Stimulated activated CD4-positive, alpha-beta T cell treated with anti-CD3 and anti-CD28 coated beads, Interleukin-4, amount 100 ng/mL, for 4 hours (primary cell): Measurements from ENCODE around the gene AMBRA1.
A peak's percentile ranks its signal among the peaks of the same experiment; 100 is the strongest.
"Not testable (repeated sequence)": the region's sequence is repeated elsewhere in the genome, so short reads cannot be mapped to it uniquely, and the experiment has no call there.

Experiments used
- DNase-seq, 2 experiments: peaks; one replicate each; pipeline ENCODE4 v3.0.0-alpha.2; 2020

AMBRA1 gene

GRCh38 chr11:46529928-46530574 lies 63.8 kb downstream of the AMBRA1 start:
- no peak for DNase-seq

DNA sequence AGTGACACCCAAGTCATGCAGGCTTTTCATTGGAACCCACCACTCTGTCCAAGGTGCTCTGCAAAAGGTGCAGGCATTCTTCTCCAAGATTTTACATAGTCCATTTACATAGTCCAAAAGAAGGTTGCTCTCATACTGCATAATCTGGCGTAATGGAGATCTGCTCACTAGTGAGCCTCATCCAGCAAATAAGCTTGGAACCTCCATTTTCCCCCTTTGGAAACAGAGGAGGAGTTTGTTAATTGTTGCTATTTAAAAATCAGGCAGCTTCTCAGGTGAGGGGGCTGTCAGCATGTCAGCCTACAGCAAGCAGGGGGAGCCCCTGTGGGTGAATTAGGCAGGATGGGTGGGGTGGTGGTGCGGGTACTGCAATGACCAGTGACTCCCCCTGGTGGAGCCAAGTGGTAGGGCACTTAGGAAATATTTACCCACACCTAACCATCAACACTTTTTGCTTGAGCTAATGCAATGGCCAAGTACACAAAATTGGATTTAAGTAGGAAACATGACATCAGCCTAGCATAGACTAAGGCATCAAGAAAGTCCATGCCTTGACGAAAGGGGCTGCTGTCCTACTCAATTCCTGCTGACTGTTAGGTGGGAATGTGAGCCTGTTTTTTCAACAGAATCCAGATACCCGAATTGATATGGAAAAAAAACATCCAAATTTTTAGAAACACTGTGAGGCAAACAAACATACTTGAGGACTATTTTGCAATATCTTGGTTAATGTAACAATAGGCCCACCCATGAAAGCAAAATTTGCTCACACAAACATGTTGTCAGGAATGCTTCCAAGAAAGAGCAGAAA lies 64.5 kb downstream of the AMBRA1 start:
- DNase-seq, result peak; percentile 65 to 66

GRCh38 chr11:46528445-46529094 lies 65.3 kb downstream of the AMBRA1 start:
- peak in 1 of 2 experiments; percentile 4 for DNase-seq

GRCh38 chr11:46527591-46528130 lies 66.2 kb downstream of the AMBRA1 start:
- DNase-seq, result no peak

DNA sequence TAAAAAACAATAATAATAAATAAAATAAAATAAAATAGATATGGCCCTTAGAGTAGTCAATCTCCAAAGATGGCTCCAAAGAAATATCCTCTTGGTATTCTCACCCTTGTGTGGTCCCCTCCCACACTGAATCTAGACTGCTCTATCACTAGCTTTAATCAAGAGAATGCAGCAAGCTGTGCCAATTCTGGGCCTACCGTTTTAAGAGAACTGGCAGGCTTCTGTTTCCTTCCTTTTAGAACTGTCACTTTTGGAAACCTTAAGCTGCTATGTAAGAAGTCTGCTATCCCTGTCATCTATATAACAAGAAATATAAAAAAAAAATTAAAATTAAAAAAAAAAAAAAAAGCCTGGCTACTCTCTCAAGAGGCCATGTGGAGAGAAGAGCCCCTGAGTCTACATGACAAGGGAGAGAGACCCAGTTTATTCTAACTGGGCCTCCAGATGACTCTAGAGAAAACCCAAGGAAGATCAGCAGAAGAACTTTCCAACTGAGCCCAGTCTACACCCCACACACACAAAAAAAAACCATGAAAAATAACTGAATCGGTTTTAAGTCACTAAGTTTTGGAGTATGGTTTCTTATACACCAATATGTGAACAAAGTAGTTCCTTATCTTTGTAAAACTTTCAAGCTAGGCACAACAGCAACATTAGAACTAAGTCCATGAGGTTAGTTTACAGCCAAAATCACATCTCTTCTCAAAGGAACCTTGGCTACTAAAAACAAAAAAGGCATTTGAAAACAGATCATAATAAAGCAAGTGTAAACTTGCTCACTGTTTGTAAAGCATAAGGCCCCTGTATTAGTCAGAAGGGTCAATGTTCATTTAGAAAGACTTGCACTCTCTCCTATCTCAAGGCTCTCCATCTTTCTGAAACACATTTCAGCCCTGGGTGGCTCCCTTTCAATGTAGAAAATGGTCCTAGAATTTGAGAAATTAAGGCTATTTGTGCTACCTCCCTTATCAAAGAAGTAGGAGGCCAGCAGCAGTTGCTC lies 67.3 kb downstream of the AMBRA1 start:
- DNase-seq, result no peak

GRCh38 chr11:46524201-46524770 lies 69.5 kb downstream of the AMBRA1 start:
- DNase-seq, result no peak

DNA sequence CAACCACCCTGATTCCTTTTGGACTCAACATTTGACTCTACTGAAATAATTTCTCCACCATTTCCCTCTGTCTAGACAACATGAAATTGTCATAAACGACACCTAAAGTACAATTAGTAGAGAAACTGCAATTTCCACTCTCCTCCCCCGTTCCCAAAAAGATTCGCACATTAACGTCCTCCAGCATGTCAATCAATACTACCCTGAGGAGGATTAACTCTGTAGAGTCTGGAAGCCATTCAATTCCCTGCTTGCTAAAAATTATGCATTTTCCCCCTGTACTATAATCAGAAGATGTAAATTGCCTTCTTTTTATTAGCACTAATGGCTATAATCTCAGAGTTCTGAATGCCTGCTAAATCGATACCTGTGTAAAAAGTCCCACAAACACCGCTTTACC lies 70.5 kb downstream of the AMBRA1 start:
- DNase-seq, result no peak

DNA sequence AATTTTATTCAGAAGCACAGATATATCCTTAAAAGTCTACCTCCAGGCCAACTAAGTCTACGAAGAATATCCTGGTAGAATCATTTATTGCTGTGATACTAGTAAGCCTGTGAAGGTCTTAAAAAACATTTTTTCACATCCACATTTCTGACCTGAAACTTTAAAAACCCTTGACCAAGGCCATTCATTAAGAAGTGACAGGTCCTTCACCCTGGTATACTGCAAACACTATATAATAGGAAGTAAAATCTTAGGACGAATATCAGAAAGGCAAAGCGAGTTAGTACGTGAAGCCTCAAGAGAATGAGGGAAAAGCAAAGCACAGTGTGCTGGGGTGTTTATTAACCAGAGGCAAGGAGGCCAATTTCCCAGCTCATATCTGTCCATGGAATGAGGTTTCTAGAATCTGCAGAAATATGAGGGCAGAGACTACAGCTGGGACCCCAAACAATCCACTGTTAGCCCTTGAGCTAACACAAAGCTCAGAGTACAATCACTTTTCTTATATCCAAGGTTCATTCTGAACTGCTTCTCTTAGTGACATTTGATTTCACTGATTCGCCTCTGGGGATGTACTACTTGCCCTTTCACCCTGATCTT lies 71.0 kb downstream of the AMBRA1 start:
- DNase-seq, result no peak

DNA sequence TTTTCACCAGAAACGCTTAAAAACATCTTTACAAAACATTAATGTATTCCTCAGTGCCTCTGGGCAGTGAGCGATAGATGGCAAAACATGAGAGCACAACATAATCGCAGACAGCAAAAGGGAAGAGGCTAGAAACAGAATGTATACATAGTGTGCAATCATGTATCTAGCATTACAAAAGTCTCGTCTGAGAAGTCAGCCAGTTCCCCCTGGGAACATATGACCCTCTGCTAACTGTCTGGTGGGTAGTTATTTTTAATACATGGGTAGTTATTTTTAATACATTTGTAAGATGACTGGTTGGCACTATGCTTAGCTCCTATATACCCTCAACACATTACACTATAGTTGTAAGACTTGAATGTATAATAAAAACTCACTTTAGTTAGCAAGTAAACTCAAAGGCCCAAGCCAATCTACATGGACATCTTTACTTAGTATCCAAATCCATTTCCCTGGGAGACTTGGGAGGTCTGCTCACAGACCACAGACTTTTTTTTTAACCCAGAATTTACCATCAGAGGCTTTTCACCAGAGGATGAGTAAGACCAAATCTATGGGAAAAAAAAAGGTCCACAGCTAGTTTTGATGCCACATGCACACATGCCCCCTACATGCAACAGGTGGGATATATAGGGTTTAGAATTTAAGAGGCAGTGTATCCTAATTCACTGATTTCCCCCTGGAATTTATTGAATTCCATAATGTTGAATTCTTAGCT lies 71.7 kb downstream of the AMBRA1 start:
- DNase-seq, result no peak

DNA sequence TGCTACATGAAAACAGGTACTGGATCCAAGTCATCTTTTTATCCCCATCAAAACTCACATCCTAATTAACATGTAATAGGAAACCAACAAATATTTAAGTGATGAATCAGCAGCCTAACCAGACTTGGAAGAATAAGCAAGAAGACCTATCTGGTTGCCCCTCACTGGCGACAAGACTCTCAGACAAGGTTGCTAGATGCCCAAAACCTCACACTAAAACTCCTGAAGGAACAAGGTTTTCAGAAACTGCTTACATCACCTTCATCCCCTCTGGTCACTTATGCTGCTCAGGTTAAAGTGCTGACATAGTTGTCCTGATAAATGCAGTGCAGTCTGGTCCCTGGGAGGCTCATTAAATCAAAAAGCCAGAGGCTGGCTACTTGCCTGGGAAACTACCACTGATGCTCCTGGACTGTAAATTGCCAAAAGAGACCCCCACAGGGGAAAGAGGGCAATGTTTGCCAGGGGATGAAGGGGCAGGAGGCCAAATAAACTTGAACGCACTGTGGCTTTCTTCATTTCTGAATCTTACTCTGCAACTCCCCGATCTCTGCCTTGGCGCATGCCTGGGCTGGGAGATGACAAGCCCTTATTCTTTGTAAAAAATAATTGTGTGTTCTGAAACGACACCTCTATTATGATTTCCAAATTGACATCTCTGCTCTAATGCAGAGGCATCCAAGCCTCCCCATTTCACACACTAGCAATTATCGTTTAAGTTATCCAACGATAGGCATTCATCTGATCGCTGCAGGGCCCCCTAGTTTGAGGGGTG lies 72.7 kb downstream of the AMBRA1 start:
- no peak for DNase-seq

- DNase-seq, result no peak
Measured at GRCh38 chr11:46519351-46519750, 74.5 kb downstream of the AMBRA1 start.

DNA sequence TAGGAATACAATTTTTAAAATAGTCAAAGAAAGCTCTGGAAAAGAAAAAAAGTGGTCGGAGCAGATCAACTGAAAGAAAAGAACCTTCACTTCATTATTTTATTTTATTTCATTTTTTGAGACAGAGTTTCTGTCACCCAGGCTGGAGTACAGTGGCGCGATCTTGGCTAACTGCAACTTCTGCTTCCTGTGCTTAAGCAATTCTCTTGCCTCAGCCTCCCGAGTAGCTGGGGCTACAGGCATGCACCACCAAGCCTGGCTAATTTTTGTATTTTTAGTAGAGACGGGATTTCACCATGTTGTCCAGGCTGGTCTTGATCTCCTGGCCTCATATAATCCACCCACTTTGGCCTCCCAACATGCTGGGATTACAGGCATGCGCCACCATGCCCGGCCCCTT lies 74.9 kb downstream of the AMBRA1 start:
- DNase-seq, result not testable (repeated sequence)

GRCh38 chr11:46514370-46514769 lies 79.5 kb downstream of the AMBRA1 start:
- no peak for DNase-seq

- DNase-seq, result no peak
Measured at GRCh38 chr11:46513934-46514342, 79.9 kb downstream of the AMBRA1 start.

GRCh38 chr11:46512261-46512881 lies 81.5 kb downstream of the AMBRA1 start:
- DNase-seq, result no peak

DNA sequence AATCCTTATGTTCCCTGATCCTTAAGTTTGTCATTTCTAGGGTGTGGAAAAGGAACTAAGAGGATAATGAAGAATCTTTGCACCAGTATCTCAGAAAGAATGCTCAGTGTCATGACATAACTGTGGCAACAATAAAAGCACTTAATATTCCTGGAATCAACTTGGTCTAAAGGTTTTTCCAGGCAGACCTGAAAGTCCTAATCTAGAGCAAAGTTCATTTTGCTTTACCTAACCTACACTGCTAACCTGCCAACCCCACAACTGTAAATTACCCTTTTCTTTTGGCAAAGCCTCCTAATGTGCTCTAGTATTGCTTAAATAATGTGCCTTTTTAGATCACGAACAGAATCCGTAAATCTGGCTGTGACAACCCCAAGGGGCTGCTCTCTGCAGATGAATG lies 82.5 kb downstream of the AMBRA1 start:
- DNase-seq, result no peak

GRCh38 chr11:46508360-46508759 lies 85.5 kb downstream of the AMBRA1 start:
- no peak for DNase-seq

DNA sequence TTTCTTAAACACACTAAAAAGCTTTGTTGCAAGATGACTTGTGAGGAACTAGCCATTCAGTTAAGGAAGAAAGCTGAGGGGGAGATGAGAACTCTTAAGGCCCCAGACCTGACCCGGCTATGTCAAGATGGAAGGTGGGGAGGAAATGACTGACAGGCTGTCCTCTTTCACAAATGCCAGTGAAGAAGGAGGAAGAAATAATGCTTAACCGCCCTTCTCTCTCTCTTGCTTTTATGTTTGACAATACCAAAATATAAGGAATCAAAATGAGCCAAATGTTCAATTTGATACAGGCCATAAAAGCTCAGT lies 87.4 kb downstream of the AMBRA1 start:
- no peak for DNase-seq

- no peak for DNase-seq
Measured at GRCh38 chr11:46505741-46506482, 87.9 kb downstream of the AMBRA1 start.
